Mesodermal cell (in vitro differentiated cells): ENCODE data around the gene SLC38A1.

Experiments used
- H3K27ac ChIP-seq: 2 replicates; pipeline ENCODE4 v1.7.0; 2013; ENCODE audit warnings: mild to moderate bottlenecking, low read depth, low read length, moderate library complexity; ENCODE audit not compliant: severe bottlenecking
- H3K36me3 ChIP-seq: 2 replicates; pipeline ENCODE4 v1.7.1; 2013; ENCODE audit warnings: mild to moderate bottlenecking, low read length, moderate library complexity; ENCODE audit not compliant: control insufficient read depth, insufficient read depth
- H3K4me1 ChIP-seq: one replicate; pipeline ENCODE4 v1.7.1; 2013; ENCODE audit warnings: mild to moderate bottlenecking, low read length; ENCODE audit not compliant: insufficient read depth, control insufficient read depth, poor library complexity, severe bottlenecking
- H3K4me3 ChIP-seq: 2 replicates; pipeline ENCODE4 v1.7.0; 2013; ENCODE audit warnings: low read length, control low read depth, mild to moderate bottlenecking; ENCODE audit not compliant: insufficient read depth, poor library complexity, severe bottlenecking; ENCODE audit errors: extremely low read depth
- H3K9me3 ChIP-seq: 2 replicates; pipeline ENCODE4 v1.7.1; 2013; ENCODE audit warnings: mild to moderate bottlenecking, low read length, moderate library complexity; ENCODE audit not compliant: control insufficient read depth
- WGBS, 2 experiments: methylation state at CpG; one replicate each; pipeline ENCODE4 v1.1.5; 2013; ENCODE audit warnings: missing lambda C conversion rate in 2 of 2; ENCODE audit not compliant: insufficient coverage in 2 of 2; 5-methylcytosine and 5-hydroxymethylcytosine counted together

The SLC38A1 gene

GRCh38 chr12:46234000-46234399, 34.8 kb downstream of the SLC38A1 start:
- WGBS, 2 experiments, result no CpG with 5 or more reads among the region's 1 CpG
- H3K27ac ChIP-seq, result no peak overlapping the region
- H3K4me1 ChIP-seq, result no peaks in the 10 kb centered on the region
- peaks cover 93% of the 10 kb centered on the region for H3K36me3 ChIP-seq
- H3K9me3 ChIP-seq, result no peaks in the 10 kb centered on the region
- H3K4me3 ChIP-seq, result no peak overlapping the region

- H3K4me1 ChIP-seq, result no peaks in the 10 kb centered on the region
- WGBS, 2 experiments, result 100% methylated on average over 1 of the region's 2 CpGs; no CpG with 5 or more reads in 1 of the 2 experiments
- no peak overlapping the region for H3K4me3 ChIP-seq
- no peaks in the 10 kb centered on the region for H3K9me3 ChIP-seq
- no peak overlapping the region for H3K27ac ChIP-seq
- H3K36me3 ChIP-seq, result peaks cover 93% of the 10 kb centered on the region
Observed at GRCh38 chr12:46233423-46233822, 35.4 kb downstream of the SLC38A1 start.

- Histone ChIP-seq H3K9me3 (no peaks in the 10 kb centered on the region), H3K4me3 (no peak overlapping the region), H3K27ac (no peak overlapping the region), H3K36me3 (peaks cover 87% of the 10 kb centered on the region), H3K4me1 (no peaks in the 10 kb centered on the region)
- 82% methylated on average over 2 of the region's 5 CpGs; no CpG with 5 or more reads in 1 of the 2 experiments for WGBS, 2 experiments
Observed at GRCh38 chr12:46230983-46231382, 37.9 kb downstream of the SLC38A1 start.

GRCh38 chr12:46230306-46230705, 38.5 kb downstream of the SLC38A1 start:
- Histone ChIP-seq H3K27ac (no peak overlapping the region), H3K4me1 (no peaks in the 10 kb centered on the region), H3K36me3 (peaks cover 85% of the 10 kb centered on the region), H3K9me3 (no peaks in the 10 kb centered on the region), H3K4me3 (no peak overlapping the region)
- WGBS, 2 experiments, result 100% methylated on average over 1 of the region's 2 CpGs; no CpG with 5 or more reads in 1 of the 2 experiments

GRCh38 chr12:46227616-46228015, 41.2 kb downstream of the SLC38A1 start:
- H3K4me1 ChIP-seq, result peaks cover 1% of the 10 kb centered on the region
- no peak overlapping the region for H3K4me3 ChIP-seq
- peaks cover 82% of the 10 kb centered on the region for H3K36me3 ChIP-seq
- no peaks in the 10 kb centered on the region for H3K9me3 ChIP-seq
- WGBS, 2 experiments, result 100% methylated on average over 1 of the region's 2 CpGs; no CpG with 5 or more reads in 1 of the 2 experiments
- no peak overlapping the region for H3K27ac ChIP-seq

GRCh38 chr12:46224386-46224785, 44.5 kb downstream of the SLC38A1 start:
- H3K36me3 ChIP-seq, result peaks cover 53% of the 10 kb centered on the region
- 80 to 100% methylated on average over 1 of the region's 1 CpG for WGBS, 2 experiments
- H3K9me3 ChIP-seq, result no peaks in the 10 kb centered on the region
- peaks cover 29% of the 10 kb centered on the region for H3K4me1 ChIP-seq
- H3K27ac ChIP-seq, result no peak overlapping the region
- H3K4me3 ChIP-seq, result no peak overlapping the region

GRCh38 chr12:46223047-46223446, 45.8 kb downstream of the SLC38A1 start:
- 95% methylated on average over 4 to 5 of the region's 5 CpGs for WGBS, 2 experiments
- peaks cover 32% of the 10 kb centered on the region for H3K4me1 ChIP-seq
- H3K36me3 ChIP-seq, result peaks cover 48% of the 10 kb centered on the region
- H3K27ac ChIP-seq, result no peak overlapping the region
- no peaks in the 10 kb centered on the region for H3K9me3 ChIP-seq
- H3K4me3 ChIP-seq, result no peak overlapping the region

- no peaks in the 10 kb centered on the region for H3K9me3 ChIP-seq
- H3K27ac ChIP-seq, result no peak overlapping the region
- H3K4me3 ChIP-seq, result no peak overlapping the region
- H3K36me3 ChIP-seq, result peaks cover 48% of the 10 kb centered on the region
- H3K4me1 ChIP-seq, result peaks cover 32% of the 10 kb centered on the region
- 100% methylated on average over 1 of the region's 1 CpG; no CpG with 5 or more reads in 1 of the 2 experiments for WGBS, 2 experiments
Observed at GRCh38 chr12:46222636-46223035, 46.2 kb downstream of the SLC38A1 start.

GRCh38 chr12:46221255-46222128, 47.4 kb downstream of the SLC38A1 start:
- Histone ChIP-seq H3K9me3 (no peaks in the 10 kb centered on the region), H3K4me1 (peaks cover 36% of the 10 kb centered on the region), H3K4me3 (no peak overlapping the region), H3K36me3 (peaks cover 50% of the 10 kb centered on the region), H3K27ac (peak overlapping the region; percentile 96)
- WGBS, 2 experiments, result 83 to 100% methylated on average over 1 to 2 of the region's 4 CpGs

- Histone ChIP-seq H3K4me1 (peaks cover 44% of the 10 kb centered on the region), H3K27ac (peak overlapping the region; percentile 96), H3K4me3 (no peak overlapping the region), H3K9me3 (no peaks in the 10 kb centered on the region), H3K36me3 (peaks cover 57% of the 10 kb centered on the region)
- 82 to 85% methylated on average over 7 of the region's 10 CpGs for WGBS, 2 experiments
Observed at GRCh38 chr12:46219877-46220655, 48.8 kb downstream of the SLC38A1 start.
